NCI-H2227 (cell line): ENCODE results near the gene MOK.

Source experiments
- DNase-seq: peaks from one replicate; lab custom pipeline; 2025; ENCODE audit not compliant: unreplicated experiment; lab: John Stamatoyannopoulos, UW

Gene MOK

GRCh38 chr14:102209224-102209966, 95.6 kb downstream of the MOK start:
- DNase-seq = no peak

- no peak for DNase-seq
Measured at GRCh38 chr14:102208741-102209140, 96.2 kb downstream of the MOK start.

GRCh38 chr14:102207831-102208365, 97.1 kb downstream of the MOK start:
- no peak for DNase-seq

- DNase-seq = peak; percentile 80
Measured at GRCh38 chr14:102206918-102207317, 98.0 kb downstream of the MOK start.

GRCh38 chr14:102205560-102205959, 99.4 kb downstream of the MOK start:
- no peak for DNase-seq

GRCh38 chr14:102203382-102203781, 101.6 kb downstream of the MOK start:
- no peak for DNase-seq

- DNase-seq = no peak
Measured at GRCh38 chr14:102202944-102203343, 102.0 kb downstream of the MOK start.

GRCh38 chr14:102201776-102202175, 103.2 kb downstream of the MOK start:
- DNase-seq = no peak

- no peak for DNase-seq
Measured at GRCh38 chr14:102201353-102201738, 103.6 kb downstream of the MOK start.

- DNase-seq = no peak
Measured at GRCh38 chr14:102200690-102201352, 104.1 kb downstream of the MOK start.

GRCh38 chr14:102197317-102197853, 107.6 kb downstream of the MOK start:
- no peak for DNase-seq

GRCh38 chr14:102196902-102197230, 108.1 kb downstream of the MOK start:
- DNase-seq = no peak

- DNase-seq = no peak
Measured at GRCh38 chr14:102196039-102196901, 108.7 kb downstream of the MOK start.

- DNase-seq = no peak
Measured at GRCh38 chr14:102195446-102195845, 109.5 kb downstream of the MOK start.

- DNase-seq = no peak
Measured at GRCh38 chr14:102194856-102195255, 110.1 kb downstream of the MOK start.

- no peak for DNase-seq
Measured at GRCh38 chr14:102192840-102193502, 112.0 kb downstream of the MOK start.

GRCh38 chr14:102189874-102190273, 115.1 kb downstream of the MOK start:
- DNase-seq = no peak

- DNase-seq = no peak
Measured at GRCh38 chr14:102188187-102188586, 116.8 kb downstream of the MOK start.

GRCh38 chr14:102187568-102188001, 117.4 kb downstream of the MOK start:
- no peak for DNase-seq

- no peak for DNase-seq
Measured at GRCh38 chr14:102187044-102187443, 117.9 kb downstream of the MOK start.

- peak; percentile 53 for DNase-seq
Measured at GRCh38 chr14:102185360-102185759, 119.6 kb downstream of the MOK start.
